HL-60/S4 (cell line): ENCODE measurements around the gene SLC2A2.

Experiments used
- in situ Hi-C: fragments of 300-500 bp; cut with MboI; formaldehyde crosslinking; loops from 2 replicates; pipeline ENCODE4 v1.14.3; 2022; ENCODE audit warnings: low sequenced_read_pairs

Gene SLC2A2

DNA sequence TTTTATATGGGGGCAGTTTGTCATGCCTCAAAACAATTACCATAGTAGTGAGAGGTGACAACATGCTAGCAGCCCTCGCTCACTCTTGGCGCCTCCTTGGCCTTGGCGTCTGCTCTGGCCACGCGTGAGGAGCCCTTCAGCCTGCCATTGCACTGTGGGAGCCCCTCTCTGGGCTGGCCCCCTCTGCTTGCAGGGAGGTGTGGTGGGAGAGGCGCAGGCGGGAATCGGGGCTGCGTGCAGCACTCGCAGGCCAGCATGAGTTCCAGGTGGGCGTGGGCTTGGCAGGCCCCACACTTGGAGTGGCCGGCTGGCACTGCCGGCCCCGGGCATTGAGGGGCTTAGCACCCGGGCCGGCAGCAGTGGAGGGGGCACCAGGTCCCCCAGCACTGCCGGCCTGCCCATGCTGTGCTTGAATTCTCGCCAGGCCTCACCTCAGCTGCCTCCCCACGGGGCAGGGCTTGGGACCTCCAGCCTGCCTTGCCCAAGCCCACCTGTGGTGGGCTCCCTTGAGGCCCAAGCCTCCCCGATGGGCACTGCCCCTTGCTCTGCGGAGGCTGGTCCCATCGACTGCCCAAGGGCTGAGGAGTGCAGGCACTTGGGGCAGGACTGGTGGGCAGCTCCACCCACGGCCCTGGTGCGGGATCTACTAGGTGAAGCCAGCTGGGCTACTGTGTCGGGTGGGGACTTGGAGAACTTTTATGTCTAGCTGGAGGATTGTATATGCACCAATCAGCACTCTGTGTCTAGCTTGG, 79.3 kb downstream of the SLC2A2 start:
- in situ Hi-C loops: no loop called here
